ENCODE data around the gene HES7. TPM values are rescaled to one million over a fixed set of nuclear protein-coding genes. Genes with fewer than 3 reads are reported as not detected.

HES7 gene
- total and polyA plus RNA-seq, 4 experiments from 2014 or later, result not detected

DNA sequence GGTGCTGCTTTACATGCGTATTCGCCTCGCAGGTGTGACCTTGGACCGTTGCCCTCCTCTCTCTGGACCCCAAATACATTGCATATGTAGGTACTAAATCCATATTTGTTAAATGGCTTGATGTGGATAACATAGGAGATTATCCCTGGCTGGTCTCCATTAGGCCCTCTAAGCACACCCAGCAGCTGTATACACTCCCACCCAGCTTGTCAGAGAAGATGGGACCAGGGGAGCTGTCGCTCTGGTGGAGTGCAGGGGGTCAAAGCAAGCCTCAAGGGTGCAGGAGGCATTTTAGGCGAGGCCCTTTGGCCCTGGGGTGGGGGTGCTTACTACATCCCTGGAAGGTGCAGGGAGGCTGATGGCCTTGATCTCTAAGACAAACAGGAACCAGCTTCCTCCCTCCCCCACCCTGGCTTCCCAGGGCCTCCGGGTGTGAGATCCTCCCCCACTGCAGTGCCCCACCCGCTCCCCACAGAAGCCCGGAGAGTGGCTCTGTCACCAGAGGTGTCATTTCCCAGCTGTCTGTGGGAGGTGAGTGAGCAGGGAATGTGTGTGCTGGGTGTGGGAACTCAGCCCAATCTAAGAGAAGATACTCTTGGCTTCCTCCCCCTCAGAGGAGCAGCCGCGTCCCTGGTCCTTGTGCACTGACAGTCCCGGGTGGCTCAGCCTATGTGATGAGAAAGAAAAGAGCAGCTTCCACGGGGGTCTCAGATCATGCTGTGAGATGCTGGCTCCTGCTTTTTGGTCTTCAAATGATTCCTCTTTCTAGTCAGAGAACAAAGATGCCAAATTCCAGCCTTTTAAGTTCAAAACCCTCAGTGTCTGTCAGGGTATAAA is 40.3 kb upstream of the HES7 start:
- no peaks in the 10 kb centered on the region for H3K9me3 ChIP-seq (ENCODE audit: control insufficient read depth in 1 of 2, low read length in 2 of 2)
- peak overlapping the region; percentile 100 for H3K27ac ChIP-seq (ENCODE audit: low read depth, low read length)
- CTCF ChIA-PET (ENCODE audit: partially characterized antibody), result interaction anchor here (0.7 to 1.9 kb wide), 6 partner anchors 9 to 137 kb away, joined by 4 to 8 read pairs (median 4); no protein-coding TSS in a partner anchor
- H3K27me3 ChIP-seq (ENCODE audit: insufficient read depth, low read length), result no peaks in the 10 kb centered on the region
- Mint-ChIP-seq H3K4me1 (peaks cover 40 to 61% (median 49%) of the 10 kb centered on the region in 4 donors), H3K9me3 (peaks cover 0 to 1% (median 0%) of the 10 kb centered on the region in 8 donors), H3K27me3 (no peaks in the 10 kb centered on the region), H3K27ac (peak overlapping the region; percentile 95 to 99 (median 98)), H3K4me3 (peak overlapping the region; percentile 83 to 93 (median 88)), H3K36me3 (peaks cover 19 to 36% of the 10 kb centered on the region in 2 donors)
- peaks cover 54% of the 10 kb centered on the region for H3K4me1 ChIP-seq (ENCODE audit: insufficient read depth, low read length)
- H3K36me3 ChIP-seq (ENCODE audit: insufficient read depth, low read length), result peaks cover 25% of the 10 kb centered on the region
- H3K4me3 ChIP-seq (ENCODE audit: low read length in 2 of 2), result peak overlapping the region; percentile 50 to 56
- peak; percentile 71 to 88 (median 75) for DNase-seq
- intact Hi-C loops (cut with micrococcal nuclease), result loop anchor here (1.0 kb wide), 2 partner anchors 9 to 22 kb away; no protein-coding TSS in a partner anchor
- POLR2A ChIA-PET (ENCODE audit: partially characterized antibody), result interaction anchor here (0.7 to 23.4 kb wide), 21 partner anchors 10 to 581 kb away, joined by 3 to 1074 read pairs (median 6); partner anchors contain the start of genes ALOXE3, AURKB, BORCS6 and CTC1

DNA sequence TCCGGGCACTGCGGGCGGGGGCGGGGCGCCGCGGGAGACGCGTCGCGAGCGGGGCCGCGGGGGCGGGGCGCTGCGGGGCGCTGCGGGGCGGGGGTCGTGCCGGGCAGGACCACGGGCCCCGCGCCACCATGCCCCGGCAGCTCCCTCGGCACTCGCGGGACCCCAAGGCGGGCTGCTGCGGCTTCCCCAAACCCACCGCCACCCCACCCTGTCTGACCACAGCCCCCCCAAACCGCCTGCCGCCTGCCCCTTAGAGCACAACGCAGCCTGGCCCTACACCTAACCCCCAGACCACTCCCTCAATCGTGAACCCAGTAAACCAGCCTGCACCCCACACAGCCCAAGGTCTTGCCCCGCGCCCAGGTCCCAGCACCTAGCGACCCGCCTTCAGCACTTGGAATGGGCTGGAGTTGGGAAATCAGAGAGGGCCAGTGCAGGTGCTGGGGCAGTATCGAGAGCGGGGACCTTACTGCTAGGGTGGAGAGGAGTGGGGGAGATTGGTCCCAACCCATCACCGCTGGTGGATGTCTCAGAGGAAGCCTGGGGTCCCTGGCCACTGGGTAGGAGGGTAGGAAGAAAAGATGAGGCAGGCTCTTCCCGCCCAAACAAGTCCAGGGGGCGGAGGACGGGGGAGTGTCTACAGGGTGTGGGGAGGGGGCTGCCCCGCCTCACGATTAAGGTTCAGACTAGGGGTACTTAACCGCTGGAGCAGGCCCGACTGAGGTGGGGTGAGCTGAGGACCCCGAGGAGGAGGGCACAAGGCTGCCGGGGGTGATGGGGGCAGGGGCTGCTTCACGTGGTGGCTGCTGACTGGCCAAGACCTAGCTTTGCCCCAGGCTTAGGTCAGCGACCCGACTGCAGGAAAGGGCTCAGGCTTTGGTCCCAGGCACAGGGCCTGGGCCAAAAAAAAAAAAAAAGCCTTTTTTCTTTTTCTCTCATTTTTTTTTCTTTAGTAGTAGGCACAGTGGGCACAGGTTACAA is 39.4 kb upstream of the HES7 start:
- H3K4me1 Mint-ChIP-seq, result peaks cover 47 to 65% (median 54%) of the 10 kb centered on the region in 4 donors
- no peaks in the 10 kb centered on the region for H3K27me3 Mint-ChIP-seq
- intact Hi-C loops (cut with micrococcal nuclease), result no loop called here
- H3K4me1 ChIP-seq (ENCODE audit: insufficient read depth, low read length), result peaks cover 62% of the 10 kb centered on the region
- ChIA-PET CTCF (ENCODE audit: partially characterized antibody) (interaction anchor here (0.7 to 2.4 kb wide), 7 partner anchors 10 to 138 kb away, joined by 4 to 8 read pairs (median 5); no protein-coding TSS in a partner anchor), POLR2A (ENCODE audit: partially characterized antibody) (interaction anchor here (0.6 to 23.4 kb wide), 23 partner anchors 9 to 580 kb away, joined by 3 to 1074 read pairs (median 6); partner anchors contain the start of genes ALOXE3, AURKB, BORCS6 and CTC1)
- H3K27ac Mint-ChIP-seq, result peak overlapping the region; percentile 95 to 99 (median 98)
- H3K36me3 Mint-ChIP-seq, result peaks cover 24 to 42% of the 10 kb centered on the region in 2 donors
- peaks cover 28% of the 10 kb centered on the region for H3K36me3 ChIP-seq (ENCODE audit: insufficient read depth, low read length)
- peak overlapping the region; percentile 83 to 93 (median 90) for H3K4me3 Mint-ChIP-seq
- H3K9me3 Mint-ChIP-seq, result peaks cover 0 to 1% (median 0%) of the 10 kb centered on the region in 8 donors
- peak overlapping the region; percentile 50 to 98 for H3K4me3 ChIP-seq (ENCODE audit: low read length in 2 of 2)
- peak in 2 of 5 donors; percentile 28 to 56 for DNase-seq
- H3K27me3 ChIP-seq (ENCODE audit: insufficient read depth, low read length), result no peaks in the 10 kb centered on the region
- peak overlapping the region; percentile 100 for H3K27ac ChIP-seq (ENCODE audit: low read depth, low read length)
- no peaks in the 10 kb centered on the region for H3K9me3 ChIP-seq (ENCODE audit: control insufficient read depth in 1 of 2, low read length in 2 of 2)

DNA sequence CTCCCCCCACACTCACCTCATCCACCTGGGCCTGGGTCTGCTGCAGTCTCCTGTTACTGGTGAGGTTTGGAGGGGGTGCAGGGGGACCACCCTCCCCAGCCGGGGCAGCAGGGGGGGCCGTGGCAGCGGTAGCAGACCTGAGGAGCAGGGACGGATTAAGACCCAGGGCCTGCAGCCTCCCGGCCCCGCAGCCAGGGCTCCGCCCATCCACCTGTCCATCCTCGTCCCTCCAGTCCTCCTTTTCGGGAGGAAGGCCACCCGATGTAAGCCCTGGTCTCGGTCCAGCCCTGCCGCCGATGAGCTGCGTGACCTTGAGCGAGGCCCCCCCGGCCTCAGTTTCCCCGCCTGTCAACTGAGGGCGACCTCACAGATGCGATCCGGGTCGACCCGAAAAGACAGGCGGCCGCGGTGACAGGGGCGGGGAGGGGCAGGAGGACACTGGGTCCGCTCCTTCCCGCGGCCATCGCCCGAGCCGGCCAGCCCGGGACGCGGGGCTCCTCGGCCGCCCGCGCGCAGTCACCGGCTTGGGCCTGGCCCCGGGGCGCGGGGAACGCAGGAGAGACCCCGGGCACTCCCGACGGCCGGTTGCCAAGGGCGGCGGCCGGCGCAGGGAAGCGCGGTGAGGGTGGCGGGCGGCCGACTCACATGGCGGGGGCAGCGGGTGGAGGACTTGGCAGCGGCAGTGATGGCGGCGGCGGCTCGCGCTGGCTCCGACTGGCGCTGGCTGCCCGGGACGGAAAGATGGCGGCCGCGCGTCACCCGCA is 38.5 kb upstream of the HES7 start, which contains the start of gene VAMP2:
Gene VAMP2 (minus strand): TSS at position 716 of the 764 bp plus-strand sequence. CDS start 69 bp downstream, at position 647.
- intact Hi-C loops (cut with micrococcal nuclease), result no loop called here
- Histone ChIP-seq H3K27ac (ENCODE audit: low read depth, low read length) (peak within 1 kb of the TSS; percentile 100), H3K9me3 (ENCODE audit: control insufficient read depth in 1 of 2, low read length in 2 of 2) (no peaks in the 10 kb centered on the region), H3K27me3 (ENCODE audit: insufficient read depth, low read length) (no peaks in the 10 kb centered on the region), H3K4me1 (ENCODE audit: insufficient read depth, low read length) (peaks cover 68% of the 10 kb centered on the region), H3K4me3 (ENCODE audit: low read length in 2 of 2) (peak within 1 kb of the TSS; percentile 80 to 98), H3K36me3 (ENCODE audit: insufficient read depth, low read length) (peaks cover 30% of the 10 kb centered on the region)
- H3K4me1 Mint-ChIP-seq, result peaks cover 47 to 66% (median 53%) of the 10 kb centered on the region in 4 donors
- H3K36me3 Mint-ChIP-seq, result peaks cover 24 to 42% of the 10 kb centered on the region in 2 donors
- peaks cover 0 to 1% (median 0%) of the 10 kb centered on the region in 8 donors for H3K9me3 Mint-ChIP-seq
- no peaks in the 10 kb centered on the region for H3K27me3 Mint-ChIP-seq
- H3K4me3 Mint-ChIP-seq, result peak within 1 kb of the TSS; percentile 91 to 93 (median 91)
- ChIA-PET POLR2A (ENCODE audit: partially characterized antibody) (interaction anchor here (1.1 to 23.4 kb wide), 10 partner anchors 8 to 133 kb away, joined by 3 to 1074 read pairs (median 38); partner anchors contain the start of genes BORCS6, CTC1, PER1 and PFAS), CTCF (ENCODE audit: partially characterized antibody) (interaction anchor here (1.1 to 2.4 kb wide), 4 partner anchors 14 to 138 kb away, joined by 5 to 8 read pairs (median 5); partner anchors contain the start of gene TMEM107)
- DNase-seq, result peak; percentile 84 to 90 (median 89)
- H3K27ac Mint-ChIP-seq, result peak within 1 kb of the TSS; percentile 95 to 99 (median 98)

DNA sequence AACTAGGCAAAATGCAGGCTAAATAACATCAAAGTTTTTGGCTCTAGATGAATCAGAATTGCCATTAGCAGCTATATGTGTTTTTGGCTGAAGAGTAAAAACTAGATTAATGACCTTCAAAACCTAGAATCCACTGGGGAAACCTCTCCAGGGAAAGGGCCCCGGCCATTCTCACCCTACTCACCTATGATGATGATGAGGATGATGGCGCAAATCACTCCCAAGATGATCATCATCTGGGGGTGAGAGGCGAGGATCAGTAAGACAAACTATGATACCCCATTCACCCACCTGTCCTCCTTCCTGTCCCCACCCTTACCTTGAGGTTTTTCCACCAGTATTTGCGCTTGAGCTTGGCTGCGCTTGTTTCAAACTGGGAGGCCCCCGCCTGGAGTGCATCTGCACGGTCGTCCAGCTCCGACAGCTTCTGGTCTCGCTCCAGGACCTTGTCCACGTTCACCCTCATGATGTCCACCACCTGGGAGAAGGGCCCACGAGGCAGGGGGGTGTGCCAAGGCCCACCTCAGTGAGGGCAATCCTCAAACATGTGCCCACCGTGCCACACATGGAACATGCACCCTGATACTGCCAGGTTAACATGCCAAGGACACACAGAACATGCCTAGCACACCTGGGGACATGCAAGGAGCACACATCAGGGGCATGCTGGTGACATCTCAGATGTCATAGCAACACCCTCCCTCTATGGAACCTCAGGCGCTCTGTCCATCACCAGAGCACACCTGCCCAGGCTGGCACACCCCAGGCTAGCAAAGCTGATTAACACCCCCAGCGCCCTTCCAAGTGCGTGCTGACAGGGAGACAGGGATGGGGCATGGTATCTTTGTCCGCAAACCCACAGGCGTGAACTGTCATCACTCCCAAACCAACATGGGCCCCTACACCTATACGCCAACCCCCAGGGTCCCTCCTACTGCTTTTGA is 37.7 kb upstream of the HES7 start:
- peak overlapping the region; percentile 93 to 98 (median 96) for H3K27ac Mint-ChIP-seq
- Histone ChIP-seq H3K27ac (ENCODE audit: low read depth, low read length) (peak overlapping the region; percentile 100), H3K9me3 (ENCODE audit: control insufficient read depth in 1 of 2, low read length in 2 of 2) (no peaks in the 10 kb centered on the region), H3K4me3 (ENCODE audit: low read length in 2 of 2) (peak overlapping the region; percentile 80 to 98), H3K36me3 (ENCODE audit: insufficient read depth, low read length) (peaks cover 30% of the 10 kb centered on the region), H3K27me3 (ENCODE audit: insufficient read depth, low read length) (no peaks in the 10 kb centered on the region), H3K4me1 (ENCODE audit: insufficient read depth, low read length) (peaks cover 75% of the 10 kb centered on the region)
- H3K9me3 Mint-ChIP-seq, result peaks cover 0 to 1% (median 0%) of the 10 kb centered on the region in 8 donors
- H3K27me3 Mint-ChIP-seq, result no peaks in the 10 kb centered on the region
- H3K4me1 Mint-ChIP-seq, result peaks cover 44 to 64% (median 53%) of the 10 kb centered on the region in 4 donors
- intact Hi-C loops (cut with micrococcal nuclease), result no loop called here
- ChIA-PET POLR2A (ENCODE audit: partially characterized antibody) (interaction anchor here (0.9 to 23.4 kb wide), 13 partner anchors 7 to 134 kb away, joined by 3 to 1074 read pairs (median 34); partner anchors contain the start of genes ALOXE3, BORCS6, CTC1 and HES7), CTCF (ENCODE audit: partially characterized antibody) (interaction anchor here (0.6 to 6.1 kb wide), 9 partner anchors 12 to 139 kb away, joined by 3 to 38 read pairs (median 5); partner anchors contain the start of genes ALOXE3 and TMEM107)
- peak overlapping the region; percentile 91 to 93 (median 91) for H3K4me3 Mint-ChIP-seq
- peaks cover 24 to 42% of the 10 kb centered on the region in 2 donors for H3K36me3 Mint-ChIP-seq
- peak in 3 of 5 donors; percentile 20 to 57 (median 31) for DNase-seq

DNA sequence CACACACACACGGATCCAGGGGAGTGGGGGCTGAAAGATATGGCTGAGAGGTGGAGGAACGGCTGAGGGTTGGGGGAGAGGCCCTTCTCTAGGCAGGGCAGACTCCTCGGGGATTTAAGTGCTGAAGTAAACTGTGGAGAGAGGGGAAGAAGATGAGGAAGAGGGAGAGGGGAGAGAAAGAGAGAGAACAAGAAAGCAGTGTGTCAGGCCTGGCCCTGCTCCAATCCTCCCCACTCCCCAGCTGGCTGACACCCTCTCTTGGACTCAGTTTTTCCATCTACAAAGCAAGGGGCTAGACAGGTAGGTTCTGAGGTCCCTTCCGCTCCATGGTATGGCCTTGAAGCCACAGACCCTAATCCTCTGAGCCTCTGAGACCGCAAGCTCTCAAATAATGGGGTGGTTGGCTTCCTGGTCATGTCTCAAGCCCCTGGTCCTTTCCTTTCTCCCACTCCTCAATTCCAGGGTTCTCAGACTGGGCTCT is 36.9 kb upstream of the HES7 start:
- peak in 1 of 5 donors; percentile 66 for DNase-seq
- Histone ChIP-seq H3K27ac (ENCODE audit: low read depth, low read length) (peak overlapping the region; percentile 100), H3K4me3 (ENCODE audit: low read length in 2 of 2) (peak overlapping the region; percentile 80 to 98), H3K4me1 (ENCODE audit: insufficient read depth, low read length) (peaks cover 77% of the 10 kb centered on the region), H3K36me3 (ENCODE audit: insufficient read depth, low read length) (peaks cover 30% of the 10 kb centered on the region), H3K9me3 (ENCODE audit: control insufficient read depth in 1 of 2, low read length in 2 of 2) (no peaks in the 10 kb centered on the region), H3K27me3 (ENCODE audit: insufficient read depth, low read length) (no peaks in the 10 kb centered on the region)
- Mint-ChIP-seq H3K36me3 (peaks cover 24 to 42% of the 10 kb centered on the region in 2 donors), H3K9me3 (peaks cover 0 to 1% (median 0%) of the 10 kb centered on the region in 8 donors), H3K4me3 (peak overlapping the region; percentile 91 to 93 (median 91)), H3K4me1 (peaks cover 43 to 61% (median 53%) of the 10 kb centered on the region in 4 donors), H3K27ac (peak overlapping the region; percentile 93 to 98 (median 96)), H3K27me3 (no peaks in the 10 kb centered on the region)
- intact Hi-C loops (cut with micrococcal nuclease), result no loop called here
- POLR2A ChIA-PET (ENCODE audit: partially characterized antibody), result interaction anchor here (0.9 to 23.4 kb wide), 9 partner anchors 9 to 87 kb away, joined by 3 to 1074 read pairs (median 47); partner anchors contain the start of genes ALOXE3, BORCS6, CTC1 and HES7
- CTCF ChIA-PET (ENCODE audit: partially characterized antibody), result interaction anchor here (0.6 to 6.1 kb wide), 9 partner anchors 10 to 67 kb away, joined by 3 to 38 read pairs (median 5); partner anchors contain the start of genes ALOXE3 and TMEM107

Data from CD4-positive, alpha-beta memory T cell (primary cell).